Measurements from ENCODE around the gene ADGRG3. TPM values are rescaled to one million over a fixed set of nuclear protein-coding genes. Genes with fewer than 3 reads are reported as not detected.

The ADGRG3 gene
- total RNA-seq, 4 donors from 2014 or later, result 0.71 TPM; not detected in 3

- H3K4me1 ChIP-seq, result no peaks in the 10 kb centered on the region
- ATAC-seq, result no peak
- no peak overlapping the region for H3K27ac ChIP-seq
- peaks cover 0 to 5% (median 0%) of the 10 kb centered on the region in 3 donors for H3K27me3 ChIP-seq
- no peak overlapping the region for H3K4me3 ChIP-seq
- no peak for DNase-seq
- no peaks in the 10 kb centered on the region for H3K36me3 ChIP-seq
- TF ChIP-seq CTCF (IDR thresholded peaks at IDR 0.05 in 4 of 5, conservative IDR thresholded peaks at IDR 0.05 in 1 of 5) (no peak), POLR2A (IDR thresholded peaks at IDR 0.05) (no peak)
- H3K9me3 ChIP-seq, result no peaks in the 10 kb centered on the region
- intact Hi-C loops (cut with DNase I; ENCODE audit: low total_unique reads), result no loop called here
- in situ Hi-C loops (cut with MboI; ENCODE audit: low sequenced_read_pairs in 4 of 4), result no loop called here
Observed at GRCh38 chr16:57686577-57686976, 18.5 kb downstream of the ADGRG3 start.

GRCh38 chr16:57687363-57687929 lies 19.3 kb downstream of the ADGRG3 start:
- in situ Hi-C loops (cut with MboI; ENCODE audit: low sequenced_read_pairs in 4 of 4), result no loop called here
- H3K27me3 ChIP-seq, result peaks cover 0 to 5% (median 0%) of the 10 kb centered on the region in 3 donors
- no peaks in the 10 kb centered on the region for H3K9me3 ChIP-seq
- ATAC-seq, result no peak
- H3K27ac ChIP-seq, result no peak overlapping the region
- TF ChIP-seq POLR2A (IDR thresholded peaks at IDR 0.05) (no peak), CTCF (IDR thresholded peaks at IDR 0.05 in 4 of 5, conservative IDR thresholded peaks at IDR 0.05 in 1 of 5) (no peak)
- no peaks in the 10 kb centered on the region for H3K4me1 ChIP-seq
- DNase-seq, result no peak
- no peak overlapping the region for H3K4me3 ChIP-seq
- intact Hi-C loops (cut with DNase I; ENCODE audit: low total_unique reads), result no loop called here
- no peaks in the 10 kb centered on the region for H3K36me3 ChIP-seq

GRCh38 chr16:57688487-57688986 lies 20.4 kb downstream of the ADGRG3 start:
- in situ Hi-C loops (cut with MboI; ENCODE audit: low sequenced_read_pairs in 4 of 4), result no loop called here
- ATAC-seq (no peak), DNase-seq (no peak)
- H3K27ac ChIP-seq, result no peak overlapping the region
- no peak for TF ChIP-seq POLR2A (IDR thresholded peaks at IDR 0.05)
- TF ChIP-seq CTCF (IDR thresholded peaks at IDR 0.05 in 4 of 5, conservative IDR thresholded peaks at IDR 0.05 in 1 of 5), result no peak
- intact Hi-C loops (cut with DNase I; ENCODE audit: low total_unique reads), result no loop called here
- no peaks in the 10 kb centered on the region for H3K36me3 ChIP-seq
- no peaks in the 10 kb centered on the region for H3K9me3 ChIP-seq
- H3K4me1 ChIP-seq, result no peaks in the 10 kb centered on the region
- peaks cover 0 to 5% (median 0%) of the 10 kb centered on the region in 3 donors for H3K27me3 ChIP-seq
- H3K4me3 ChIP-seq, result no peak overlapping the region

GRCh38 chr16:57688987-57689761 lies 21.1 kb downstream of the ADGRG3 start:
- H3K27me3 ChIP-seq, result peaks cover 0 to 5% (median 0%) of the 10 kb centered on the region in 3 donors
- H3K36me3 ChIP-seq, result no peaks in the 10 kb centered on the region
- intact Hi-C loops (cut with DNase I; ENCODE audit: low total_unique reads) (no loop called here), in situ Hi-C loops (cut with MboI; ENCODE audit: low sequenced_read_pairs in 4 of 4) (no loop called here)
- no peaks in the 10 kb centered on the region for H3K4me1 ChIP-seq
- TF ChIP-seq POLR2A (IDR thresholded peaks at IDR 0.05), result no peak
- no peak for TF ChIP-seq CTCF (IDR thresholded peaks at IDR 0.05 in 4 of 5, conservative IDR thresholded peaks at IDR 0.05 in 1 of 5)
- H3K27ac ChIP-seq, result no peak overlapping the region
- no peaks in the 10 kb centered on the region for H3K9me3 ChIP-seq
- no peak overlapping the region for H3K4me3 ChIP-seq
- ATAC-seq (no peak), DNase-seq (no peak)

Data from gastrocnemius medialis (tissue), 4 donors.